ENCODE results near the gene IFT88.

The IFT88 gene

GRCh38 chr13:20544201-20544923, 22.6 kb upstream of the IFT88 start:
- Histone ChIP-seq H3K9me3 (ENCODE audit: control insufficient read depth, insufficient read depth, low read depth, low read length) (no peaks in the 10 kb centered on the region), H3K4me1 (ENCODE audit: control insufficient read depth, insufficient read depth, low read length) (no peaks in the 10 kb centered on the region), H3K27ac (ENCODE audit: extremely low read depth, low read depth, low read length) (no peak overlapping the region), H3K4me3 (ENCODE audit: low read depth, low read length) (no peak overlapping the region), H3K36me3 (ENCODE audit: control insufficient read depth in 2 of 2, insufficient read depth in 1 of 2, low read length in 2 of 2) (no peaks in the 10 kb centered on the region)
- POLR2A ChIA-PET = no interaction called here
- TF ChIP-seq ZNF548 (tag by site-specific recombination; IDR thresholded peaks at IDR 0.05) (no peak), ZNF777 (tag by site-specific recombination; IDR thresholded peaks at IDR 0.05; ENCODE audit: borderline replicate concordance) (no peak), SP3 (tag by site-specific recombination; IDR thresholded peaks at IDR 0.05) (no peak), ZNF398 (tag by site-specific recombination; IDR thresholded peaks at IDR 0.05) (no peak), ZBTB10 (tag by site-specific recombination; IDR thresholded peaks at IDR 0.05) (no peak), ZNF704 (tag by site-specific recombination; IDR thresholded peaks at IDR 0.05) (no peak), ZNF280C (tag by site-specific recombination; IDR thresholded peaks at IDR 0.05) (no peak), FEZF1 (tag by site-specific recombination; IDR thresholded peaks at IDR 0.05) (no peak), ZNF148 (tag by site-specific recombination; IDR thresholded peaks at IDR 0.05; ENCODE audit: borderline replicate concordance) (no peak), ZNF391 (tag by site-specific recombination; IDR thresholded peaks at IDR 0.05; ENCODE audit: borderline replicate concordance, low read depth) (no peak), ZNF600 (tag by site-specific recombination; IDR thresholded peaks at IDR 0.05) (no peak), ZNF366 (tag by site-specific recombination; conservative IDR thresholded peaks at IDR 0.05) (no peak), ZNF223 (tag by site-specific recombination; IDR thresholded peaks at IDR 0.05) (no peak), ZNF776 (tag by site-specific recombination; IDR thresholded peaks at IDR 0.05; ENCODE audit: borderline replicate concordance) (no peak), RBAK (tag by site-specific recombination; IDR thresholded peaks at IDR 0.05) (no peak), ZNF561 (tag by site-specific recombination; IDR thresholded peaks at IDR 0.05; ENCODE audit: borderline replicate concordance) (no peak)
- CTCF ChIA-PET = interaction anchor here (1.4 kb wide), 1 partner anchor 50 kb away, joined by 3 read pairs; no protein-coding TSS in a partner anchor
